Measurements from ENCODE around the gene PLA2G4D.

GRCh38 chr15:42141795-42142667 lies 47.7 kb upstream of the PLA2G4D start:
- no peak for TF ChIP-seq CTCF (IDR thresholded peaks at IDR 0.05)
- no peak for TF ChIP-seq POLR2A (IDR thresholded peaks at IDR 0.05)
